Effector CD4-positive, alpha-beta T cell (primary cell): ENCODE measurements around the gene SLC27A5.
A peak's percentile ranks its signal among the peaks of the same experiment; 100 is the strongest.

ENCODE experiments used
- DNase-seq: peaks from one replicate; pipeline ENCODE4 v3.0.0-alpha.2; 2020
- total RNA-seq: gene quantifications from one replicate; lab custom pipeline; 2026; lab: John Stamatoyannopoulos, UW

The SLC27A5 gene
- total RNA-seq = 4.3 reads per million, percentile 17 among the genes with 10 or more reads in this experiment

DNA sequence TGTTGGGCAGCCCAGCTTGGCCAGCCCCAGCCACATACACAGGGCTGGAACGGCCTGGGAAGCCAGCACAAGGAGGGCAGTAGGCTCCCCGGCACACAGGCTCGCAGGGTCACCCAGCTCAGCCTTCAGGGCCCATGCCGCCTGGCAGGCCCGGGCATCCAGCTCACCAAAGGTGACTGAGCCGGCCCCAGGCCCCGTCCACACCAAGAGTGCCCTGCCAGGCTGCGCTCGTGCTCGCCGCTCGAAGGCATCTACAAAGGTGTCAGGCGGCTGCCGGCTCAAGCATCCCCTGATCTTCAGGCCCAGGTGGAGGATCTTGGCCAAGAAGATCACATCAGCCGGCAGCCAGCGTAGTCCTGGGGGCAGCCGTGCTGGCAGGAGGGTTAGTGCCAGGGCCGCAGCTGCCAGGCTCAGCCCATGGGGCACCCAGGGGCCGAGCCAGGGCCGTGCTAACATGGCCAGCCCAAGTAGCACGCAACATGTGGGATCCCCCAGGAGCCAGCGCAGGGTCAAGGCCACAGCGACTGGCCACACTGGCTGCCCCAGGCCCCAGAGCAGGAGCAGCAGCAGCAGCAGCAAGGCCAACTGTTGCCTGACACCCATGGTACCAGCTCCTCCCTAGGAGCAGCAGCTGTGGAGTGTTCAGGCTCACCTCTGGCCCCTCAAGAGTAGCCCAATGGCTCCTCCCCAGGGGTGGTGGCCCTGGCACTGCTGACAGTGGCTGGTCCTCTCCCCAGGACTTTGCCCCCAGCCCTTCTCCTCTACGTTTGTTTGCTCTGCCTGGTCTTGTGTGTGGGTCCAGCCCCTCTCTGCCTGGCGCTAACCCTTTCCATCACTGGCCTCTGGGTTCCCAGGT is at the start of gene SLC27A5:
SLC27A5 (minus strand) TSS at position 640 of the 856 bp plus-strand sequence; CDS start at position 603, 37 bp downstream.
- DNase-seq = no peak

DNA sequence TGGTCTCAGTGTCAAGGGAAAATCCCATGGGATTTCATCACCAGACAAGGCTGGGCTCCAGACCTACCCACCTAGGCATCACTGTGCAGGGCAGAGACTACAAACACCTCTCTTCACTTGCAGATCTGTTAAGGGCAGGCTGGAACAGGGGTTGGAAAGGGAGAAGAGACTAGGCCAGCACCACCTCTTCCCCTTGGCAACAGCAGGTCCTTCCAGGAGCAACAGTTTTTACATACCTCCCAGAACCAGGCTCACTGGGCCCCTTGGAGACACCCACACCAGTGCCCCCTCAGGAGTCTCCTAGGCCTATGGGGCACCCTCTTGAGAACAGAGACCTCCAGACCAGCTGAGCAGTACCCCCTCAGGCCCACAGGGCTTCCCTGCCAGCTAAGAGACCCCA is 49.1 kb upstream of the SLC27A5 start:
- DNase-seq = no peak

- DNase-seq = no peak
Measured at GRCh38 chr19:58560007-58560887, 48.5 kb upstream of the SLC27A5 start.

DNA sequence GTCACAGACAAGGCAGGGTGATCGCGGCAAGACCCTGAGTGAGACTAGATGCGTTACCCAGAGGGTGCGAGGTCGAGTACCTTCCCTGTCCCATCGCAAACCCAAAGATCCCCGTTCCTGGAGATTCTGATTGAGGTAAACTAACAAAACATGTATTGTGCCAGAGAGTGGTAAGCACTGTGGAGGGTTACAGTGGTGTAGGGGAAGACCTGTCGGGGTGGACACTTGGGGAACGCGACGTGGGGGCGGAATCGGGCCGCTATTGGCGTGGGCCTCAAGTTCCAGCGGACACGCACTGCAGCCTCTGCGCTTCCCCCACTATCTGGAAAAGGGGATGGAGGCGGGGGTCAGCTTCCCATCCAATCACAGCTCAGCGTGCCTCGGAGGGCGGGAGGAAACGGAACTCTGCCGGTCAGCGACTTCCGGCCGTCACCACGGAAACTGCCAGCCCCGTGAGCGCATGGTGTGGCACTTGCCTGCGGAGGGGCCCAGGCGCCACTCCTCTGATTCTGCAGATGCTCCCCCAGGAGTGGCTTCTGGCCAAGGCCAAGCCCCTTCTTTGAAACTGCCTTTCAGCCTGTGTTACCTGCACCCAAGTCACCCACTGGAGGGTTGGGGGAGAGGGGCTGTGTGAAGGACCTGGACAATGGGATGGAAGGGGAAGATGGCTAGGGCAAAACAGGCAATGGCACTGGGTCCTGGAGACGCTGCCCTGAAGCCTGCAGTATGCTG is 47.6 kb upstream of the SLC27A5 start:
- DNase-seq = peak; percentile 25

DNA sequence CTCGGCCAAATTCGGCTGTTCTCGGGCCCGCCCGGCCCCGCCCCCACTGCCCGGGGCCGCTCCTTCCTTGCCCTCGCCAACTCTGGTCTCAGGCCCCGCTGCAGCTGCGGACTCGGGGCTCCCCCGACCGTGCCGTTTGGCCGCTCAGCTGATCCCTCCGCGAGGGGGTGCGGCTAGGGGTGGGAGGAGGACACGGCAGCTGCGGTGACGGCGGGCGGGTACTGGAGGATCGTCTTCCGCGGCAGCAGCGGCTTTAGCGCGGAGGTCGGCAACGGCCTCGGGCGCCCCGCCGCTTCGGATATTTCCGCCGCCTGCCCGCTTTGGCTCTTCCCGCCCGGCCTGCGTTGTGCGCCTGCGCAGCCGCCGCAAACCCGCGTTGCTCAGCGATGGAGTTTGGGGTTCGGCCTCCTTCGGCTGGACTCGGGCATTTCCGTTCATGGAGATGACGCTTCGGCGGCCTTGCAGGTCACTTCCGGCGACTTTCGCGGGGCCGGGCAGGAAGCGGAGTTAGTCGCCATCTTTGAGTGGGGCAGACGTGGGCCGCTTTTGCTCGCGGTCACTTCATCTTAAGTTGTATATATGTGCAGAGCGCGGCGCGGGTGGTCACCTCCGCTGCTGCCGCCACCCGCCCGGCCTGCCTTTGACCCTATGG is 47.0 kb upstream of the SLC27A5 start:
- peak; percentile 100 for DNase-seq

DNA sequence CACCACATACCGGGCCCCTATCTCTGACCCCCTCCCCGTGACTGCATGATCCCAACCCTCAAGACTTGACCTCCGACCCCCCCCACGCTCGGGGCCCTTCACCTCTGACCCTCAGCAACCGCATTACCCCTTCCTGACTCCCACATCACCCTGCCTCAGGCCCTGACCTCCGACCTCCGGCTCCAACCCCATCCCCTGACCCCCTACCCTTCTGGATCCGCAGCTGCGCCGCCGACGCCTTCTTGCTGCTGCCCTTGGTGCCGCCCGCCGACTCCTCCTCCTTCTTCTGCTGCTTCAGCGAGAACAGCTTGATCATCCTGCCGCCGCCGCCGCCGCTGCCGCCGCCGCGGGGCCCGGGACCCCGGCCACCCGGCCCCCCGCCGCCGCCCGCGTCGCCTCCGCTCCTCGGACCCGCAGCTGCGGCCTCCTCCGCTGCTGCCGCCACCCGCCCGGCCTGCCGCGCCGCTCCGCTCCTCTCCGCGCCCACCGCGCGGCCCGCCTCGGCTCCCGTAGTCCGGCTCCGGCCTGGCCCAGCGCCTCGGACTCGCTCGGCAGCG is 46.4 kb upstream of the SLC27A5 start, which contains the start of gene UBE2M:
UBE2M (minus strand) TSS at position 546 of the 557 bp plus-strand sequence; CDS start at position 316, 230 bp downstream.
- DNase-seq = peak; percentile 60

GRCh38 chr19:58557221-58558065 is 45.7 kb upstream of the SLC27A5 start:
- no peak for DNase-seq

DNA sequence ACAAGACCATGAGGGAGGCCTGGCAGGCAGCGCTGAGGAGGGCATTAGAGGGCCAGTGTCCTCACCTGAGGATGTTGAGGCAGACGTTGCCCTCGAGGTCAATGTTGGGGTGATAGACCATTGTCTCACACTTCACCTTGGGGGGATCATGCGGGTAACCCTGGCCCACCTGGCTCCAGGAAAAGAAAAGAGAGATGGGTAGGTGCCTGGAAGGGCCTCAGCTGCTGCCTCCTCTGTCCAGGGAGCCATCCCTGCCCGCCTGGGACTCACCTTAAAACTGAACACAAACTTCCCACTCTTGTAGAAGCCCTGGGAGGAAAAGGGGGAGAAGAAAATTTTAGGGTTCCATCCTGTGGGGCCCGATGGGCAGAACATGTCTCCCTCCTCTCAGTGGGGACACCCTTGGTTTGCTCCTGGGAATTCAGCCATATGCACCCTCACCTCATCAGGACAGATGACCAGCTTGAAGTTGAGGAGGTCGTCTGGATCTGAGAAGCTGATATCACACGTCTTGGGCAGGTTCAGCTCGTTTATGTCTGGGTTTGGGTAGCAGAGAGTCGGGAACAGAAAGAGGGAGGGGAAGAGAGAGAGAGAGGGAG is 44.9 kb upstream of the SLC27A5 start:
- DNase-seq = no peak

- no peak for DNase-seq
Measured at GRCh38 chr19:58555920-58556621, 44.3 kb upstream of the SLC27A5 start.

DNA sequence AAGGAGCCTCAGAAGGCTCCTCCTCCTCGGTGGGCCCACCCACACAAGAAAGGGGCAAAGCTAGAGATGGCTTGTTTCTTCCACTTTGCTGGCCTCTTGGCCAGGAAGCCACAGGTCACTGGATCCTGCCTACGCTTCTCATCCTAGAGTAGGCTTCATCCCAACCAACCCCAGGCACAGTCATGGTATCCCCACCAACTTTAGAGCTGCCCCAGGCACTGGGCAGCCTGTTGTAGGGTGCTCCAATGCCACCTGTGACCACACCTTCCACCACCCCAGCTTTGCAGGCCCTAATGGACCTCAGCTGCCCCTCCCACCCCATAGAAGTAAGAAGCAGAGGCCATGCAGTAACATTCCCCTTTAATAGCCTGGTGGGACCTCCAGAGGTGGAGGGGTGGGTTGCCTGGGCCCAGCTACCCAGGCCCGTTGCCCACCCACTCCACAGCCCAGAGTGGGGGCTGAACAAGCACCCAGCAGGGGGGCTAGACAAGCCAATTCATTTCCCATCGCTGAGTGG is 43.6 kb upstream of the SLC27A5 start:
- DNase-seq = no peak

- peak; percentile 97 for DNase-seq
Measured at GRCh38 chr19:58554494-58555368, 42.9 kb upstream of the SLC27A5 start, which contains the start of gene CHMP2A. Gene CHMP2A (minus strand): TSS chr19:58555105. CDS start chr19:58554212, 893 bp downstream.

- no peak for DNase-seq
Measured at GRCh38 chr19:58553799-58554493, 42.2 kb upstream of the SLC27A5 start.

DNA sequence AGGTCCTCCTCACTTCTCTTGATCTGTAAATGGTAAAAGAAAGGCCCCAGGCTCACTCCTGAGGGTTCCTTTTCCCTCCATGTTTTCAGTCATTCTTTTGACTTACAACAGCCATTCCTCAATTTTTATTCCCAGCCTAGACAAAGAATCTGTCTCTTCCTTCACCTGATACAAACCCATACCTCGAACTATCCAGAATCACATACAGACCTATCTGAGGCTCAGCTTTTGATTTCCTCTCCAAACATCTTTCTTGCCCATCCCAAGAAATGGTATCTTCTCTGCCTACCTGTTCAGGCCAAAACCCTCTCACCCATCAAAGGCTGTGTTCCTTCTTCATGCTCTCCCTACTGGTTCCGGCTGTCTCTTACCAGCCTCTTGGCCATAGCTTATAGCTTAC is 40.9 kb upstream of the SLC27A5 start:
- no peak for DNase-seq

- no peak for DNase-seq
Measured at GRCh38 chr19:58551577-58552471, 40.0 kb upstream of the SLC27A5 start.

DNA sequence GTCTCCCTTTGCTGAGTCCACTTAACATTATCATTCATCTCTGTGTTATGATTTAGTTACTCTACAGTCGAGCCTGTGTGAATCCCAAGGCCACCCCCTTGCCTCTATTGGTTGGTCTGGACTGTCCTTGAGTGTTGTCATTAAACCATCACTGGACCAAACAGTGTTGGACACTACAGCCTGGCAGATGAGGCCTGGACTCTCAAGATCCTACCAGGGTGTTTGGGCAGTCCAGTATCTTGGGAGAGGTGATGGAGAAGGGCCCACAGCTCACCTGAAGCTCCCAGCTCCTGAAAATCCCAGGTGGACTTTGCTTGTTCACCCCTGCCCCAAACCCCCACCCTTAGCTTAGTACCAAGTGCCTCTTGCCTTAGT is 39.3 kb upstream of the SLC27A5 start:
- DNase-seq = no peak

- no peak for DNase-seq
Measured at GRCh38 chr19:58550362-58551122, 38.8 kb upstream of the SLC27A5 start.
